GM12878 (cell line): ENCODE measurements around the gene NUP205.

ENCODE experiments used
- EZH2 ChIP-seq: IDR thresholded peaks from 2 replicates; pipeline ENCODE4 v1.6.1; 2012; ENCODE audit warnings: low read depth, mild to moderate bottlenecking, control low read depth, inconsistent platforms, low read length, borderline replicate concordance; ENCODE audit not compliant: control insufficient read depth
- FOXK2 ChIP-seq: fragments of 450-650 bp; IDR thresholded peaks from 2 replicates; pipeline ENCODE4 v1.6.1; 2017; ENCODE audit warnings: mild to moderate bottlenecking, moderate library complexity

DNA sequence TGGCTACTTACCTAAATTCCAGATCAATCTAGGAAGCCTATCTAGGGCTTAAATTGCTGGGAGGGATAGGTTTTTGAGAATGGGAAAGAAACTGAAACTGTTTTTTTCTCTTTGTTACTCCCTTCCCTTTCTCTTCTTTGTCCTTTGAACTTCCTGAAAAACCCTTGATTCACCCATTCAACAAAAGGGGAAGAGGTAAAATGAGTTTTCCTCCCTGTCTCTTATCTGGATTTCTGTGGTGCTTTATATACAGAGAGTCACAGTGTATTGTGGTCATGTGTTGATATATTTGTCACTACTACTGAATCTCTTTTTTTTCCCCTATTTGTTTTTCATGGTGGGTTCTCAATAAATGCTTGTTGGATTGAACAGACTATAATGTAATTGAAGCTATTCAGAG is 19.8 kb upstream of the NUP205 start:
- TF ChIP-seq FOXK2 (no peak), EZH2 (no peak)
